HepG2 (cell line): ENCODE measurements around the gene PPP4C. TPM values are rescaled to one million over a fixed set of nuclear protein-coding genes. Genes with fewer than 3 reads are reported as not detected.

Source experiments
- ASH2L ChIP-seq: fragments of 300-600, 200-600 bp; sonication (generic); IDR thresholded peaks from 2 replicates; pipeline ENCODE4 v1.7.0; 2017; ENCODE audit warnings: low read depth, mild to moderate bottlenecking, moderate library complexity, mixed read lengths, low read length; ENCODE audit not compliant: insufficient read length
- CENPX ChIP-seq: sonication (generic); formaldehyde crosslinking; IDR thresholded peaks from 2 replicates; pipeline ENCODE4 v1.9.0; 2021; ENCODE audit warnings: mild to moderate bottlenecking, missing genetic modification reagents, moderate library complexity
- DR1 ChIP-seq: sonication (generic); formaldehyde crosslinking; IDR thresholded peaks from 2 replicates; pipeline ENCODE4 v1.8.0; 2021; ENCODE audit warnings: mild to moderate bottlenecking, missing genetic modification reagents, inconsistent platforms
- FOXA3 ChIP-seq: IDR thresholded peaks from 2 replicates; pipeline ENCODE4 v1.6.1; 2016; ENCODE audit warnings: missing genetic modification reagents, missing compliant biosample characterization
- FUBP1 ChIP-seq: sonication (generic); formaldehyde crosslinking; IDR thresholded peaks from 2 replicates; pipeline ENCODE4 v1.5.1; 2020; ENCODE audit warnings: missing genetic modification reagents, mild to moderate bottlenecking, borderline replicate concordance
- GATA4 ChIP-seq: sonication (generic); IDR thresholded peaks from 2 replicates; pipeline ENCODE4 v1.6.1; 2016; ENCODE audit warnings: antibody characterized with exemption, low read depth, borderline replicate concordance
- HOXA3 ChIP-seq: sonication (generic); formaldehyde crosslinking; IDR thresholded peaks from 2 replicates; pipeline ENCODE4 v1.5.0; 2020; ENCODE audit warnings: missing genetic modification reagents
- HOXA7 ChIP-seq: sonication (generic); formaldehyde crosslinking; IDR thresholded peaks from 2 replicates; pipeline ENCODE4 v1.8.1; 2022; ENCODE audit warnings: mild to moderate bottlenecking, missing genetic modification reagents, moderate library complexity
- HOXD1 ChIP-seq: sonication (generic); formaldehyde crosslinking; IDR thresholded peaks from 2 replicates; pipeline ENCODE4 v1.5.0; 2020; ENCODE audit warnings: missing genetic modification reagents
- KMT2B ChIP-seq: IDR thresholded peaks from 2 replicates; pipeline ENCODE4 v1.6.1; 2016; ENCODE audit warnings: missing genetic modification reagents, missing compliant biosample characterization
- MEIS2 ChIP-seq: sonication (generic); formaldehyde crosslinking; IDR thresholded peaks from 2 replicates; pipeline ENCODE4 v1.9.0; 2021; ENCODE audit warnings: mild to moderate bottlenecking, missing genetic modification reagents
- MIXL1 ChIP-seq: IDR thresholded peaks from 2 replicates; pipeline ENCODE4 v1.6.1; 2016
- NONO ChIP-seq, 2 experiments: fragments of 450-650 bp in 1 of 2; sonication (generic) in 1 of 2; formaldehyde crosslinking in 1 of 2; IDR thresholded peaks in 1 of 2; conservative IDR thresholded peaks in 1 of 2; 2 replicates each; pipeline versions ENCODE4 v1.6.1 to v1.8.0; 2017 to 2022; ENCODE audit warnings: mild to moderate bottlenecking in 1 of 2, missing genetic modification reagents in 1 of 2, moderate library complexity in 1 of 2
- REXO4 ChIP-seq: sonication (generic); formaldehyde crosslinking; IDR thresholded peaks from 2 replicates; pipeline ENCODE4 v1.8.0; 2022; ENCODE audit warnings: missing genetic modification reagents, mild to moderate bottlenecking, borderline replicate concordance
- SALL1 ChIP-seq: sonication (generic); formaldehyde crosslinking; IDR thresholded peaks from 2 replicates; pipeline ENCODE4 v1.8.0; 2022; ENCODE audit warnings: mild to moderate bottlenecking, missing genetic modification reagents
- SMAD9 ChIP-seq: sonication (generic); formaldehyde crosslinking; IDR thresholded peaks from 2 replicates; pipeline ENCODE4 v1.5.1; 2020; ENCODE audit warnings: mild to moderate bottlenecking, missing genetic modification reagents
- TEF ChIP-seq: sonication (generic); formaldehyde crosslinking; IDR thresholded peaks from 2 replicates; pipeline ENCODE4 v1.5.0; 2020; ENCODE audit warnings: missing genetic modification reagents
- YEATS4 ChIP-seq: sonication (generic); formaldehyde crosslinking; IDR thresholded peaks from 2 replicates; pipeline ENCODE4 v1.4.0; 2020; ENCODE audit warnings: missing genetic modification reagents, borderline replicate concordance
- ZFP36L1 ChIP-seq: sonication (generic); formaldehyde crosslinking; IDR thresholded peaks from 2 replicates; pipeline ENCODE4 v1.8.0; 2022; ENCODE audit warnings: mild to moderate bottlenecking, missing genetic modification reagents, moderate library complexity
- ZMYM2 ChIP-seq: sonication (generic); formaldehyde crosslinking; IDR thresholded peaks from 2 replicates; pipeline ENCODE4 v1.8.0; 2022; ENCODE audit warnings: mild to moderate bottlenecking, missing genetic modification reagents
- ZMYM3 ChIP-seq: sonication (generic); formaldehyde crosslinking; IDR thresholded peaks from 2 replicates; pipeline ENCODE4 v1.5.1; 2020; ENCODE audit warnings: mild to moderate bottlenecking, missing genetic modification reagents
- ZNF20 ChIP-seq: sonication (generic); formaldehyde crosslinking; IDR thresholded peaks from 2 replicates; pipeline ENCODE4 v1.4.0; 2020; ENCODE audit warnings: mild to moderate bottlenecking, moderate library complexity, missing genetic modification reagents
- ZNF468 ChIP-seq: sonication (generic); formaldehyde crosslinking; IDR thresholded peaks from 2 replicates; pipeline ENCODE4 v1.8.0; 2022; ENCODE audit warnings: mild to moderate bottlenecking, moderate library complexity, missing genetic modification reagents
- ZNF503 ChIP-seq: sonication (generic); formaldehyde crosslinking; IDR thresholded peaks from 2 replicates; pipeline ENCODE4 v1.4.0; 2020; ENCODE audit warnings: missing genetic modification reagents
- ZNF713 ChIP-seq: sonication (generic); formaldehyde crosslinking; IDR thresholded peaks from 2 replicates; pipeline ENCODE4 v1.4.0; 2020; ENCODE audit warnings: mild to moderate bottlenecking, missing genetic modification reagents
- ZNF747 ChIP-seq: sonication (generic); formaldehyde crosslinking; IDR thresholded peaks from 2 replicates; pipeline ENCODE4 v1.8.1; 2023; ENCODE audit warnings: missing genetic modification reagents, mild to moderate bottlenecking, borderline replicate concordance
- ZNF761 ChIP-seq: sonication (generic); formaldehyde crosslinking; conservative IDR thresholded peaks from 2 replicates; pipeline ENCODE4 v1.4.0; 2020; ENCODE audit warnings: mild to moderate bottlenecking, missing genetic modification reagents
- polyA plus RNA-seq, 8 experiments: library from polyadenylated mRNA; depleted of rRNA in 3 of 8; stranded (reverse) in 7 of 8; unstranded in 1 of 8; fragments of >200 nt; fragmentation: Illumina TruSeq in 4 of 8; extraction: Trizol in 4 of 8; gene quantifications; 2 replicates each; pipeline versions ENCODE4 v1.2.1 to v1.2.3, GENCODE V29; 2011 to 2016; ENCODE audit warnings: low read depth in 4 of 8, missing spikeins in 1 of 8, mixed read lengths in 1 of 8; ENCODE audit not compliant: insufficient read depth in 1 of 8
- total RNA-seq, 5 experiments: library from RNA; depleted of rRNA; stranded (reverse); fragments of >200 nt; fragmentation: Illumina TruSeq; extraction: Trizol; gene quantifications; 2 replicates each; pipeline ENCODE4 v1.2.3, GENCODE V29; 2016; ENCODE audit warnings: low read depth in 1 of 5

PPP4C gene
- total and polyA plus RNA-seq, 2 of the 13 experiments (the other 11 are each of a cell fraction or from before 2014, with no cell fraction given): 176 to 220 TPM

GRCh38 chr16:30065102-30065942 is 10.5 kb upstream of the PPP4C start, which contains the start of gene ALDOA (continued):
- no peak for TF ChIP-seq FUBP1 (CRISPR knock-in tag)
- TF ChIP-seq MIXL1 (CRISPR knock-in tag): peak; percentile 60; the same call in 1 of the 2 replicates
- TF ChIP-seq ZFP36L1 (CRISPR knock-in tag): peak; percentile 97
- TF ChIP-seq ZMYM3 (CRISPR knock-in tag): peak; percentile 74
- TF ChIP-seq ZNF747: peak; percentile 98
- TF ChIP-seq CENPX: no peak
- TF ChIP-seq MEIS2 (CRISPR knock-in tag): peak; percentile 86
- peak; percentile 99 for TF ChIP-seq DR1 (CRISPR knock-in tag)
- TF ChIP-seq ZNF20 (CRISPR knock-in tag): peak; percentile 96; the same call in 1 of the 2 replicates
- TF ChIP-seq TEF (CRISPR knock-in tag): 0 out of 2 replicates have a peak, but pooled peaks have one; percentile 8
- peak; percentile 99 for TF ChIP-seq ZNF468
- TF ChIP-seq HOXD1 (CRISPR knock-in tag): peak; percentile 83
- peak; percentile 52; the same call in 1 of the 2 replicates for TF ChIP-seq ZNF503 (CRISPR knock-in tag)
- peak; percentile 97 for TF ChIP-seq REXO4
- TF ChIP-seq KMT2B: peak; percentile 93
- peak; percentile 93 for TF ChIP-seq SALL1 (CRISPR knock-in tag)
- TF ChIP-seq YEATS4 (CRISPR knock-in tag): peak; percentile 99
- TF ChIP-seq GATA4: peak; percentile 88
- no peak for TF ChIP-seq NONO (IDR thresholded peaks at IDR 0.05)
- peak; percentile 97 for TF ChIP-seq NONO (CRISPR knock-in tag; conservative IDR thresholded peaks at IDR 0.05)
- peak; percentile 70; the same call in 1 of the 2 replicates for TF ChIP-seq ZNF761 (CRISPR knock-in tag)
- TF ChIP-seq SMAD9 (CRISPR knock-in tag): peak; percentile 46; the same call in 1 of the 2 replicates
- TF ChIP-seq HOXA3 (CRISPR knock-in tag): peak; percentile 94
- TF ChIP-seq ZMYM2 (CRISPR knock-in tag): peak; percentile 22; the same call in 1 of the 2 replicates
- TF ChIP-seq ASH2L: peak; percentile 88
- peak; percentile 97 for TF ChIP-seq ZNF713 (CRISPR knock-in tag)
- TF ChIP-seq FOXA3: peak; percentile 61
- TF ChIP-seq HOXA7 (CRISPR knock-in tag): no peak; the same call in none of the 2 replicates
